GM12878 (cell line): ENCODE measurements around the gene GIPC1. TPM values are rescaled to one million over a fixed set of nuclear protein-coding genes. Genes with fewer than 3 reads are reported as not detected.

Experiments
- CHD2 ChIP-seq: IDR thresholded peaks from 2 replicates; pipeline ENCODE4 v1.6.1; 2011; ENCODE audit warnings: low read depth, low read length, improper control_type of control experiment, borderline replicate concordance
- EZH2 ChIP-seq: IDR thresholded peaks from 2 replicates; pipeline ENCODE4 v1.6.1; 2012; ENCODE audit warnings: low read depth, mild to moderate bottlenecking, control low read depth, inconsistent platforms, low read length, borderline replicate concordance; ENCODE audit not compliant: control insufficient read depth
- HSF1 ChIP-seq: fragments of 150-350 bp; IDR thresholded peaks from 2 replicates; pipeline ENCODE4 v1.6.1; 2014; ENCODE audit warnings: mild to moderate bottlenecking, low read depth, low read length
- IRF3 ChIP-seq: fragments of 450-650 bp; IDR thresholded peaks from 2 replicates; pipeline ENCODE4 v1.6.1; 2014; ENCODE audit warnings: mild to moderate bottlenecking
- WRNIP1 ChIP-seq: IDR thresholded peaks from 2 replicates; pipeline ENCODE4 v1.6.1; 2011; ENCODE audit warnings: low read depth, low read length, improper control_type of control experiment, borderline replicate concordance
- polyA plus RNA-seq, 11 experiments: library from polyadenylated mRNA; depleted of rRNA in 4 of 11; unstranded in 6 of 11; stranded (reverse) in 5 of 11; fragments of >200 nt; fragmentation: Nextera tagmentation in 4 of 11; fragmentation: Illumina TruSeq in 1 of 11; extraction: Ambion mirVana in 4 of 11; extraction: Trizol in 1 of 11; gene quantifications; 1 replicate in 1 of 11; 2 replicates in 10 of 11; pipeline versions ENCODE4 v1.2.1 to v1.2.3, GENCODE V29; 2011 to 2016; ENCODE audit warnings: inconsistent platforms in 2 of 11, missing spikeins in 2 of 11, low read depth in 1 of 11
- total RNA-seq, 4 experiments: library from RNA; depleted of rRNA in 3 of 4; stranded (reverse); fragments of >200 nt in 3 of 4; fragmentation: Illumina TruSeq in 1 of 4; extraction: Trizol in 1 of 4; gene quantifications; 2 replicates each; pipeline versions ENCODE4 v1.2.1 to v1.2.3, GENCODE V29; 2013 to 2021
- TF ChIP-seq, protein P1 (sequence below): IDR thresholded peaks from 2 replicates; pipeline ENCODE4 v1.6.1; 2012; ENCODE audit warnings: improper control_type of control experiment, low read depth, low read length; ENCODE audit not compliant: insufficient replicate concordance
- TF ChIP-seq, protein P2 (sequence below): IDR thresholded peaks from 2 replicates; pipeline ENCODE4 v1.6.1; 2011; ENCODE audit warnings: borderline replicate concordance, low read depth, mild to moderate bottlenecking, moderate library complexity, low read length; ENCODE audit not compliant: insufficient read depth, poor library complexity, severe bottlenecking
- TF ChIP-seq, protein P3 (sequence below): fragments of 450-650 bp; IDR thresholded peaks from 2 replicates; pipeline ENCODE4 v1.6.1; 2017; ENCODE audit warnings: mild to moderate bottlenecking, moderate library complexity

GIPC1 gene
- total and polyA plus RNA-seq, 10 of the 15 experiments (the other 5 are each of a cell fraction or from before 2014, with no cell fraction given) = 0.47 to 24.1 (median 13.6) TPM

- TF ChIP-seq, protein P1, sequence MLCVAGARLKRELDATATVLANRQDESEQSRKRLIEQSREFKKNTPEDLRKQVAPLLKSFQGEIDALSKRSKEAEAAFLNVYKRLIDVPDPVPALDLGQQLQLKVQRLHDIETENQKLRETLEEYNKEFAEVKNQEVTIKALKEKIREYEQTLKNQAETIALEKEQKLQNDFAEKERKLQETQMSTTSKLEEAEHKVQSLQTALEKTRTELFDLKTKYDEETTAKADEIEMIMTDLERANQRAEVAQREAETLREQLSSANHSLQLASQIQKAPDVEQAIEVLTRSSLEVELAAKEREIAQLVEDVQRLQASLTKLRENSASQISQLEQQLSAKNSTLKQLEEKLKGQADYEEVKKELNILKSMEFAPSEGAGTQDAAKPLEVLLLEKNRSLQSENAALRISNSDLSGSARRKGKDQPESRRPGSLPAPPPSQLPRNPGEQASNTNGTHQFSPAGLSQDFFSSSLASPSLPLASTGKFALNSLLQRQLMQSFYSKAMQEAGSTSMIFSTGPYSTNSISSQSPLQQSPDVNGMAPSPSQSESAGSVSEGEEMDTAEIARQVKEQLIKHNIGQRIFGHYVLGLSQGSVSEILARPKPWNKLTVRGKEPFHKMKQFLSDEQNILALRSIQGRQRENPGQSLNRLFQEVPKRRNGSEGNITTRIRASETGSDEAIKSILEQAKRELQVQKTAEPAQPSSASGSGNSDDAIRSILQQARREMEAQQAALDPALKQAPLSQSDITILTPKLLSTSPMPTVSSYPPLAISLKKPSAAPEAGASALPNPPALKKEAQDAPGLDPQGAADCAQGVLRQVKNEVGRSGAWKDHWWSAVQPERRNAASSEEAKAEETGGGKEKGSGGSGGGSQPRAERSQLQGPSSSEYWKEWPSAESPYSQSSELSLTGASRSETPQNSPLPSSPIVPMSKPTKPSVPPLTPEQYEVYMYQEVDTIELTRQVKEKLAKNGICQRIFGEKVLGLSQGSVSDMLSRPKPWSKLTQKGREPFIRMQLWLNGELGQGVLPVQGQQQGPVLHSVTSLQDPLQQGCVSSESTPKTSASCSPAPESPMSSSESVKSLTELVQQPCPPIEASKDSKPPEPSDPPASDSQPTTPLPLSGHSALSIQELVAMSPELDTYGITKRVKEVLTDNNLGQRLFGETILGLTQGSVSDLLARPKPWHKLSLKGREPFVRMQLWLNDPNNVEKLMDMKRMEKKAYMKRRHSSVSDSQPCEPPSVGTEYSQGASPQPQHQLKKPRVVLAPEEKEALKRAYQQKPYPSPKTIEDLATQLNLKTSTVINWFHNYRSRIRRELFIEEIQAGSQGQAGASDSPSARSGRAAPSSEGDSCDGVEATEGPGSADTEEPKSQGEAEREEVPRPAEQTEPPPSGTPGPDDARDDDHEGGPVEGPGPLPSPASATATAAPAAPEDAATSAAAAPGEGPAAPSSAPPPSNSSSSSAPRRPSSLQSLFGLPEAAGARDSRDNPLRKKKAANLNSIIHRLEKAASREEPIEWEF = no peak
- TF ChIP-seq HSF1 (no peak), IRF3 (no peak), EZH2 (no peak), CHD2 (no peak), WRNIP1 (no peak)
- TF ChIP-seq, protein P2, sequence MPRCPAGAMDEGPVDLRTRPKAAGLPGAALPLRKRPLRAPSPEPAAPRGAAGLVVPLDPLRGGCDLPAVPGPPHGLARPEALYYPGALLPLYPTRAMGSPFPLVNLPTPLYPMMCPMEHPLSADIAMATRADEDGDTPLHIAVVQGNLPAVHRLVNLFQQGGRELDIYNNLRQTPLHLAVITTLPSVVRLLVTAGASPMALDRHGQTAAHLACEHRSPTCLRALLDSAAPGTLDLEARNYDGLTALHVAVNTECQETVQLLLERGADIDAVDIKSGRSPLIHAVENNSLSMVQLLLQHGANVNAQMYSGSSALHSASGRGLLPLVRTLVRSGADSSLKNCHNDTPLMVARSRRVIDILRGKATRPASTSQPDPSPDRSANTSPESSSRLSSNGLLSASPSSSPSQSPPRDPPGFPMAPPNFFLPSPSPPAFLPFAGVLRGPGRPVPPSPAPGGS = no peak
- TF ChIP-seq, protein P3, sequence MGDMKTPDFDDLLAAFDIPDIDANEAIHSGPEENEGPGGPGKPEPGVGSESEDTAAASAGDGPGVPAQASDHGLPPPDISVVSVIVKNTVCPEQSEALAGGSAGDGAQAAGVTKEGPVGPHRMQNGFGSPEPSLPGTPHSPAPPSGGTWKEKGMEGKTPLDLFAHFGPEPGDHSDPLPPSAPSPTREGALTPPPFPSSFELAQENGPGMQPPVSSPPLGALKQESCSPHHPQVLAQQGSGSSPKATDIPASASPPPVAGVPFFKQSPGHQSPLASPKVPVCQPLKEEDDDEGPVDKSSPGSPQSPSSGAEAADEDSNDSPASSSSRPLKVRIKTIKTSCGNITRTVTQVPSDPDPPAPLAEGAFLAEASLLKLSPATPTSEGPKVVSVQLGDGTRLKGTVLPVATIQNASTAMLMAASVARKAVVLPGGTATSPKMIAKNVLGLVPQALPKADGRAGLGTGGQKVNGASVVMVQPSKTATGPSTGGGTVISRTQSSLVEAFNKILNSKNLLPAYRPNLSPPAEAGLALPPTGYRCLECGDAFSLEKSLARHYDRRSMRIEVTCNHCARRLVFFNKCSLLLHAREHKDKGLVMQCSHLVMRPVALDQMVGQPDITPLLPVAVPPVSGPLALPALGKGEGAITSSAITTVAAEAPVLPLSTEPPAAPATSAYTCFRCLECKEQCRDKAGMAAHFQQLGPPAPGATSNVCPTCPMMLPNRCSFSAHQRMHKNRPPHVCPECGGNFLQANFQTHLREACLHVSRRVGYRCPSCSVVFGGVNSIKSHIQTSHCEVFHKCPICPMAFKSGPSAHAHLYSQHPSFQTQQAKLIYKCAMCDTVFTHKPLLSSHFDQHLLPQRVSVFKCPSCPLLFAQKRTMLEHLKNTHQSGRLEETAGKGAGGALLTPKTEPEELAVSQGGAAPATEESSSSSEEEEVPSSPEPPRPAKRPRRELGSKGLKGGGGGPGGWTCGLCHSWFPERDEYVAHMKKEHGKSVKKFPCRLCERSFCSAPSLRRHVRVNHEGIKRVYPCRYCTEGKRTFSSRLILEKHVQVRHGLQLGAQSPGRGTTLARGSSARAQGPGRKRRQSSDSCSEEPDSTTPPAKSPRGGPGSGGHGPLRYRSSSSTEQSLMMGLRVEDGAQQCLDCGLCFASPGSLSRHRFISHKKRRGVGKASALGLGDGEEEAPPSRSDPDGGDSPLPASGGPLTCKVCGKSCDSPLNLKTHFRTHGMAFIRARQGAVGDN = no peak
Measured at GRCh38 chr19:14525729-14526128, 29.8 kb upstream of the GIPC1 start (continued).
